ENCODE data around the gene SPTAN1.

- TF ChIP-seq POLR2A (IDR thresholded peaks at IDR 0.05; ENCODE audit: low read depth) (no peak), EP300 (IDR thresholded peaks at IDR 0.05) (no peak)
- TF ChIP-seq, protein P1, sequence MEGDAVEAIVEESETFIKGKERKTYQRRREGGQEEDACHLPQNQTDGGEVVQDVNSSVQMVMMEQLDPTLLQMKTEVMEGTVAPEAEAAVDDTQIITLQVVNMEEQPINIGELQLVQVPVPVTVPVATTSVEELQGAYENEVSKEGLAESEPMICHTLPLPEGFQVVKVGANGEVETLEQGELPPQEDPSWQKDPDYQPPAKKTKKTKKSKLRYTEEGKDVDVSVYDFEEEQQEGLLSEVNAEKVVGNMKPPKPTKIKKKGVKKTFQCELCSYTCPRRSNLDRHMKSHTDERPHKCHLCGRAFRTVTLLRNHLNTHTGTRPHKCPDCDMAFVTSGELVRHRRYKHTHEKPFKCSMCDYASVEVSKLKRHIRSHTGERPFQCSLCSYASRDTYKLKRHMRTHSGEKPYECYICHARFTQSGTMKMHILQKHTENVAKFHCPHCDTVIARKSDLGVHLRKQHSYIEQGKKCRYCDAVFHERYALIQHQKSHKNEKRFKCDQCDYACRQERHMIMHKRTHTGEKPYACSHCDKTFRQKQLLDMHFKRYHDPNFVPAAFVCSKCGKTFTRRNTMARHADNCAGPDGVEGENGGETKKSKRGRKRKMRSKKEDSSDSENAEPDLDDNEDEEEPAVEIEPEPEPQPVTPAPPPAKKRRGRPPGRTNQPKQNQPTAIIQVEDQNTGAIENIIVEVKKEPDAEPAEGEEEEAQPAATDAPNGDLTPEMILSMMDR (IDR thresholded peaks at IDR 0.05), result no peak
Observed at GRCh38 chr9:128619127-128619526, 66.7 kb downstream of the SPTAN1 start.

Measured in esophagus muscularis mucosa (tissue), 4 donors.